Smooth muscle cell of the umbilical artery (primary cell): ENCODE results near the gene FOXN3. TPM values are rescaled to one million over a fixed set of nuclear protein-coding genes. Genes with fewer than 3 reads are reported as not detected.

Experiments used
- total RNA-seq: library from RNA; depleted of rRNA; stranded (reverse); fragments of >200 nt; gene quantifications from 2 replicates; pipeline ENCODE4 v1.2.3, GENCODE V29; 2014

The FOXN3 gene
- 18.1 and 26.3 TPM in 2 replicates for total RNA-seq

DNA sequence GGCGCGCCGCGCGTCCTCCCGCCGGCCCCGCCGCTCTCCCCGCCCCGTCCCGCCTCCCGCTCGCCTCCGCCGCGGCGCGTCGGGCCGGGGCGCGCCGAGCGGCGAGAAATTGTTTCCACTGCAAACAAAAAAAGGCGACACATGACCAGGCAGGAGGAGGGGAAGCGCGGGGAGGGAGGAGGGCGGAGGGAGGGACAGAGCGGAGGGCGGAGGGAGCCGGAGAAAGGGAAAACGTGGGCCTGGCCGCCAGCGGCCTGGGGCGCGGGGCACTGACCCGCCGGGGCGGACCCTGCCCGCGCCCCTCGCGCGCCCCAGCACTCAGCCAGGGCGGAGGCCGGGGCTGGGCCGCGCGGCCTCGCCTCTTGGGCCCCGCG, at the start of gene FOXN3:
TSS of gene FOXN3 (minus strand) at position 143 of the 374 bp plus-strand sequence. CDS start 4,757 bp downstream, outside the sequence.

